Activated CD8-positive, alpha-beta memory T cell treated with anti-CD3 and anti-CD28 coated beads, Interleukin-2, amount 50 U/mL, for 24 hours (primary cell): ENCODE measurements around the gene TRAF3.

Experiments
- DNase-seq: peaks from one replicate; pipeline ENCODE4 v3.0.0-alpha.2; 2020; ENCODE audit errors: extremely low read depth

TRAF3 gene

DNA sequence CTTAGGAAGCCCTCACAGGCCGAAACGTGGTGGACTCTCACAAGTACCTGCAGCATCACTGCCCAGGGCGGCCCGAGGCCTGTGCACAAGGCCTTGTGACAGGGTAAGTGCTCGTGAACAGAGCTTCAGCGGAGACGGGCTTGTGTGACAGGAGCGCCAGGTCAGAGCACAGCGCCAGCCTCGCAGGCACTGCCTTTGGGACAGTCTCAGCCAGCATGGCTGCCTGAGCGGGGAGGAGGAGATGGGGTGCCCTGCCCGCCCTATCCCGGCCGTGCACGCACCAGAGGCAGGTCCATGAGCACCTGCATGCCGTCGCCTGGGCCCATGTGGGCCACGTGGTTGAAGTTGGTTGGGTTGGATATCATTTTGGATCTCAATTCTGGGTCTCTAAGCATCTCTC, 162.1 kb downstream of the TRAF3 start:
- no peak for DNase-seq

DNA sequence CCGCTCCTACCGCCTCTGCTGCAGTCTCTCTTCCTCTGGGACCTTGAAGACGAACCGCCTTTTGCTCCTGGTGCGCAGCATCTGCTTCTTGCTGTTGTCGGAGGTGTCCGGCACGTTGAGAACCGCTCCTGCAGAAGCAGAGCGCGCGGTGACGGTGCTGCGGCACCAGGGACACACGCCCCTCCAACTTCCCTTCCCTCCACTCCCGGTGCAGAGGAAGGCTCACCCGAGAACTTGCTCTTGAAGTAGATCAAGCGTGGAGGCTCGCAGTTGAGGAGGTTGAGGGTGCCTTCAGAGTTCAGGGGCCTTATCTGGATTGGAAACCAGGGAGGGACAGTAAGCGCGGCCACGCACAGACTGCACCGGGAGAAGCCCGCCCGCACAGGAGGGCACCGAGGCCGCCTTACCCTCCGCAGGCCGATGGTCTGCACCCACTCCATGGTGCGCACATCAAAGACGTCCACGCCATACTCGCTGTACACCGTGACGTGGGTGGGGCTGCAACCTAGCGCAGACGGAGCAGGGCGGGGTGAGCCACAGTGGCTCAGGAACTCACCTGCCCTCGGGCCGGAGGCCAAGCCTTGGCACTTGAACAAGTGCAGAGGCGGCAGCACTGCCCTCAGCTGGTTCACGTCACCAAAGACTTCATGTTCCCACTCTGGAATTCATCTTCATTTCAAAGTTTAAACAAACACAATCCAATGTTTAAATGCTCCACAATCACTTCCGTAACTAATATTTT, 162.7 kb downstream of the TRAF3 start:
- DNase-seq = no peak

DNA sequence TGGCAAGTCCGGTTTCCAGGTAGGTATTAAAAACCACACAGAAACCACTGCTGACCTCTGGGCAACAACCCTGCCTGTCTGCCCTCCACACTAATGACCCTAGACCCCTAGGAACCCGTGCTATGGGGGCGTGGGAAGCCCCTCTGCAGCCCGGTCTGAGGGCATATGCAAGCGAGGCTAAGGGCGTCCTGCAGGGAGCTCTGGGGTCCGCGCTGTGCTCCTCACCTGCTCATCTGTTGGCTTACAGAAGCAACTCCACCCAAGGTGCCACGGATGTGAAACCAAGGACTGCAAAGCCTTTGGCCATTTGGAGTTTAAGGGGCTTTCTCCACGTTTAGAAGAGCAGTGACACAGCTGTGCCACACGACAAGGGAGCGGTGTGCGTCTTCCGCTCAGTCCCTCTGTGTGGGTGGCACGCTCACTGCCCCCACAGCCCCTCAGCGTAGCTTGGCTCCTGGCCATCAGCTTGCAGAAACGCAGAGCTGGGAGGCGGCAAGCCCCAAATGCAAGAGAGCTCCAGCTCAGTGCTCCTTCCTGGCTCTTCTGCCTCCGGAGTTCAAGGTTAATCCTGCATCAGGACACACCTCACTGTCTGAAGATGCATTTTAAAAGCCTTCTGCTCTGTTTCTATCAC, 163.6 kb downstream of the TRAF3 start:
- no peak for DNase-seq

DNA sequence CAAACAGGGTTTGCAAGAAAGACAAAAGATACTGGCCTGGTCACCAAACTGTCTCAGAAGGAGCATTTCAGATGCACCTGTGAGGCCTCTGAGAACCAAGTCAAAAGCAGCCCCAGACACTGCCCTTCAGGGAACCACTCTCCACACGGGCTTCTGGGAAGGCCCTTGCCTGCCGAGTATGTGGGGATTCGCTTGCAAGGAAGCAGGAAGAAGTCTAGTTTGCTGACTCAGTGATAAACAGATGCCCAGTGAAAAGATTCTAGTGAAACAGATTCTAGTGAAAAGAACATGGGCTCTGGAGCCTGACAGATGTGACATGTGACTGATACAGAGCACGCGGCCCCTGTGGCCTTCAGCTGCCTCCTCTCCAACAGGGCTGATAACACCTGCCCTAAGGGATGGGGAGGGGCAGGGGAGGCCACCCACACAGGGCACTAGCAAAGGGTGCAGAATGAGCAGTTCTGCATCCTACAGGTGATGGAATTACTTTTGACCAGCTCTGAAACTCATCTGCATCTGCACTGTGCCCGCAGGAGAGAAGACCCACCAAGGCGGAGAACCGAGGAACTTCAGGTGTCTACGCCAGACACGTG, 164.3 kb downstream of the TRAF3 start:
- DNase-seq = no peak

DNA sequence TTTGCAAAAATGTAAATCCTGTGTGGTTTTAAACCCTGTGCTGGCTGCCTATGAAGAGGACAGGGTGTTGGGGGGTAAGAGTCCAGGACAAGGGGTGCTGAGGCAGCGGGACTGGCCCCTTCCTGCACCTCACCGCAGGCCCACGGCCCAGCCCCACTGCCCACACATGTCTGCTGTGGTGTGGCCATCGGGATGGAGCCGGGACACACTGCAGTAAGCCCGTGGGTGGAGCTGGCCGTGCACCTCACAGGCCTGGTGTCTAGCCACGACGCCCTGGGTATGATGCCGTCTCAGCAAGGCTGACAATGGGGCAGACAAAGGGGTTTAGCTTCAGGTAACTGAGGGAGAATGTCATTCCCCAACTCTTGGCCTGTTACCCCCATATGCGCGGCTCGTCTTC, 164.8 kb downstream of the TRAF3 start:
- DNase-seq = no peak

DNA sequence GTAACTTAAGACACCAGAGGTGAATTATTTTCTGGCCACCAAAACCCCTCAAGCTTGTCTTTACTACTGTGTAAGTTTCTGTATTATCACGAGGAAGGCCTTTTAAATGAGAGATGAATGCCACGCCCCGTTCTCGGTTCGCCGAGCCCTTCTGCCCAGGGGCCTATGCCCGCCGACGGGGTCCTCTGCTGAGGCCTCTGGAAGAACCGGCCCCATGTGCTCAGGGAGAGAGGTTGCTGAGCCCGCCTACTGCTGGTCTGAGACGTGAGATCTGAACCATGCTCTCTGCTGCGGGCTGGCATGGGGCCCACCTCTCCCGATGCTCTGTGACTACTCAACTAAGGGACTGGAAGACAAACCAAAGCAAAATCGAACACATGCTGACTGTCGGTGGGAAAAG, 166.2 kb downstream of the TRAF3 start:
- DNase-seq = no peak

DNA sequence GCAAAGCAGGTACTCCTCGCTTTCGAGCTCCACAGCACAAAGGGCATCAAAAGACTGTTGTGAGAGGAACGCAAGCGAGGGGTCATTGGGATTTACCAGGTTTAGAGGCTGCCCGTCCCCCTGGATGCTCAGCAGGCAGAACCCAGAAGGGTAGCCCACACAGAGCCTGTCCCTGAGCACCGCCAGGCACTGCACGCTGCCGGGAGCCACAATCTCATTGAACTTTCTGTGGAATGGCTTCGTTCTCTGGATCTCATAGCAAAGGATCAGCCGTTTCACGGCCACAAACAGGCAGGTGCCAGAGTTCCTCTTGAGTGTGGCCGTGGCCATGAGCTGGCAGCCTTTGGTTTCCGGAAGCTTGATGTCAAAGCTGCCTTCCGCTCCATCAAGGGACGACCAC, 166.7 kb downstream of the TRAF3 start:
- no peak for DNase-seq

DNA sequence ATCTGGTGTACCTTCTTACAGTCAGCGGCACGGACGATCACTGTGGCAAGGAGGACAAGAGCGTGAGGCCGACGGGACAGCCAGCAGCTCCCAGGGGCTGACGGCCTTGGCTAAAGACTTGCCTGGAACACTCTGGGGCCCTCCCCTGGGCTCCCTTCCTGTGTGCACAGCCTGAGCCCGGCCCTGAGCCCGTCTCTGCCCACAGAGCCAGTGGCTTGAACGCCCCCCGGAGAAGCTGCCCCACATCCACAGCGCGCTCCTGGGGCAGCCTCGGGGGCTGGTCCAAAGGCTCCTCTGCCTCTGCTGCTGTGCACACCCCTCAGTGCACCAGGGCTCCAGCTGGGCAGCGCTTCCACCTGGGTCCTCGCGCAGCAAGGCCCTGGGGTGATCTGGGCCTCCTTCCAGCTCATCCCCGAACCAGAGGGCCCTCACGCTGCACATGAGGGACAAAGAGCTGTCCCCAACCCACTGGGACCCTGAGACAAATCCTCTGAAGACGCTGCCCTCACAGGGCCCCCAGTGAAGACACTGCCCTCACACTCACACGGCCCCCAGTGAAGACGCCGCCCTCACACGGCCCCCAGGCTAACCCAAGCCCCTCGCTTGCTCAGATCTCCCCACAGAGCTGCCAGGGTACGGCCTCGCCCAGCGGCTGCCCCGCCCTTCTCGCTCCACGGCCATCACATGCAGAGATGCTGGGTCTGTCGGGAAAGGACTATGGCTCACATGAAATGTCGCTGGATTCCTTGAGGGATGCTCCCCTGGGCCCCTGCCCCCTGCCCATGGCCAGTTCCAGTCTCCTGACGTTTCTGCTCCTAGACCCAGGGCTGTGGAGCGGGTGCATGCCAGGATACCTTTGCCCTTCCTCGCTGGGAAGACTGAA, 167.4 kb downstream of the TRAF3 start:
- no peak for DNase-seq

DNA sequence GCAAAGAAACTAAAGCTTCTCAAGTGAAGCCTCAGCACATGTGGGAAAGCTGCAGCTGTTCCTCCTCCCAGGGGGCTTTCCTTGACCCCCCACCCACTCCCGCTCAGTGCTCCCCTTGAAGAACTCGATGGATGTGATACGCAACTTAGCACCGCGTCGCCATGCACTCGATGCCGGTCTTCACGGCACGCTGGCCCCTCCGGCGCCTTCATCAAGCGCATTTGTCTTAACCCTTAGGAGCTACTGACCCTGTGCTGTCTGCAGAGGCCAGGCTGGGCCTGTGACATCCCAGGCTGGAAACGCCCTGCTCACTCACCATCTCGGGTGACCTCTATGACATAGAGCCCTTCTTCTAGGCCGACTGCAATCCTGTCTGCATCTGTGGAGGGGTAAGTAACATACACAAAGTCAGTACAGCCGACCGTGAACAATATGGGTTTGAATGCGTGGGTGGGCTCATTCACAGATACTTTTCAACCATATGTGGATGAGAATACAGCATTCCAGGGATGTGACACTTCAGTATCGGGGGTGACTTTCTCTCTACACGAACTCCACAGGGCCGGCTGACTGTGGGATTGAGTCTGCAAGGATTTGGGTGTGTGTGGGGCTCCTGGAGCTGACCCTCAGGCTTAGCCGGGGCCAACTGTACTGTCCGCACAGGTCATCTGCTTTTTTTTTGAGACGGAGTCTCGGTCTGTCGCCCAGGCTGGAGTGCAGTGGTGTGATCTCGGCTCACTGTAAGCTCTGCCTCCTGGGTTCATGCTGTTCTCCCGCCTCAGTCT, 168.3 kb downstream of the TRAF3 start:
- DNase-seq = no peak

DNA sequence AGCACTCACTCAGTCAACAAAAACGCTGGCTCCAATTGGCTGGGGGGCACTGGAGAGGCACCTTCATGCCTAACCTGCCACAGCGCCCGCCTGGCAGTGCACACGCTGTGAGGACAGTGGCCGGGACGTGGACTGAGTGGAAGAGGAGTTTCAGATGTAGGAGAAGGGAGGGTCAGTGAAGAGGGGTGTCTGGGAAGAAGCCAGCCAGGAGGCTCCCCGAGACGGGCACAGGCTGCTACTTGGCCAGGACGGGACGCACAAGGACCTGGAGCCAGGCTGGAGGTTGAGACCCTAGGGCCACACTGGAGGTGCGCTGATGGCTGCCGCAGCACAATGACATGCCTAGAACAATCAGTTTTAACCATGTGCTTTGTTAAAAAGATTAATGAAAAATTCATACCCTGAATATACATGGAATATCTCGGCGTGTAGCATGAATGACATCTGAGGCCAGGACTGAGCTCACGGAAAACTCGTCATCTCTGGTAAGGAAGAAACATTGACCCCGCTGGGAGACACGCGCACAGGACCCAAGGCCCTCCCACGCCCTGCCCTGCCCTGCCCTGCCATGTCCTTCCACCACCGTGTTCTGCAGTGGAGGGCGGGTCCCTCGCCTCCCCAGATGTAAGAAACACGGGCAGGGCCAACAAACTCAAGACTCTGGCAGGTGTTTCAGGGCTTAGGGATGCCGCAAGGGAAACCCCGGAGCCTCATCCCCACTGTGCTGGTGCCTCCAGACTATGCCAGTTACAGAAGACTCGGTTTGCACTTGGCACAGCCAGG, 170.3 kb downstream of the TRAF3 start:
- no peak for DNase-seq

DNA sequence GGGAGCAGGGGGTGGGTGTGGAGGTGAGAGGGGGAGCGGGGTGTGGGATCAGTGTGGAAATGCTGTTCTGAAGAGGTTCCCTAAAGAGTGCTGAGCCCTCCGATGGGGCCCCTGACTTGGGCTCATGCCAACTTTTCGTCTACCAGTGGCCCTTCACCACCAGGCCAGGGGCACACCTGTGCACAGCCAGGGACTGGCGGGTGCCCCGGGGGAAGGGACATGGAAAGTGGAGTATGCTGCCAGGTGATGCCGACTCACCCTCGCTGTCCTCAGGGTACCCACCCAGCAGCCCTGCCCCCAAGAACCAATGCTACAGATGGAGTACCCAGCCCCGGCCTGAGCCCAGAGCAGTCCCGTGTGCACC, 171.4 kb downstream of the TRAF3 start:
- no peak for DNase-seq

DNA sequence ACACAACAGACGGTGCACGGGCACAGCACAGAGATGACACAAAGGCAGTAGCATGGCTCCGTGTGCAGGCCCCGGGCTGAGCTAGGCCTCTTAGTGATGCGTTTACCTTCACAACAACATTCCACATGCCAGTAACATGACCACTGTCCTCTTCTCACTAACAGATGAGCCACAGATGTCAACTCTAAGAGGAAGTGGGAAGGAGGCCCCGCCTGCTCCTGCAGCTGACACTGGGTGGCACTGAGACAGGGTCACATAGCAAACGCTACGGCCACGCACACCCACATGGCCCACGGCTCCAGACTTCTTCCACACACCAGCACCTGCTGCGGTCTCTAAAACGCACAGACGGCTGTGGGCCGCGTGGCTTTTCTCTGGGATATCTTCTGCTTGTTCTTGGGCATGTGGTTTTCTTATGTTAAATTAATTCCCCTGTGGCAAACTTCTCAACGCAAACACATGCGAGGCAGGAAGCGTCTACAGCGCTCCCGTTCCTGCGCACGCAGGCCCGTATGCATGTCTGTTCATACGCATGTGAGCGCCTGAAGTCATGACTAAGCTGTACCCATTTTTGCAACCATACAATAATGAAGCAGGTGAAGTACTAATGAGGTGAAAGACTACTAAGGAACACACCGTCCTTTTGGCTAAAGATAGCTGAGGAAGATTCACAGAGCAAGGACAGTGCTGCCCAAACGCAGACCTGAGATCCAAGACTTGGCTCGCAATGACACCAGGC, 172.0 kb downstream of the TRAF3 start:
- no peak for DNase-seq

DNA sequence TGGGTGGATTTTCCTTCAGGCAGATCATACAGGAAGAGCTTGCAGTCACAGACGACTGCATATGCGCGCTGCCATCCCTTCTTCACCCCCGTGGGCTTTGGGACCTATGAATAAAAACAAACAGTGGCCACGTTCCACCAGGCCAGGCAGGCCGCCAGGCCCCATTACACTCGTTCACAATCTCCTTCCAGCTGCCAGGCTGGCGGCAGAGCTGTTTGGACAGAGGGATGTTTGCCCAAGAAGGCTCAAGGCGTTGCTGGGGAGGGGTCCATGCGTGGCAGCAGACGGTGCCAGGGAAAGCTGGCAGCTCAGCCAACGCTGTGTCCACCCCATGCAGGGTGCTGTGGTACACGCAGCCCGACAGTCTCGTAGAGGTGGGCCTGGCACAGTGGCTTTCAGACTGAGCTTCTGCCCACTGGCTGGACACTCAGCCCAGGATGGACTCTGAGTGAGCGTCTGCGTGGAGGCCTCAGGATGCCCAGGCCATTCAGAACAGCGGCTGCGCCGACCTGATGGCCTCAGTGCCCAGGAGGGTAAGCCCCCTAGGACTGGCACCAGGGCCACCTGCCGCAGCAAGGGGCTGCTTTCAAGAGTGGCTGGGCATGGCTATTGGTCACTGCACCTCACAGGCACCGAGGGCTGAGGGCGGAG, 172.7 kb downstream of the TRAF3 start:
- no peak for DNase-seq

DNA sequence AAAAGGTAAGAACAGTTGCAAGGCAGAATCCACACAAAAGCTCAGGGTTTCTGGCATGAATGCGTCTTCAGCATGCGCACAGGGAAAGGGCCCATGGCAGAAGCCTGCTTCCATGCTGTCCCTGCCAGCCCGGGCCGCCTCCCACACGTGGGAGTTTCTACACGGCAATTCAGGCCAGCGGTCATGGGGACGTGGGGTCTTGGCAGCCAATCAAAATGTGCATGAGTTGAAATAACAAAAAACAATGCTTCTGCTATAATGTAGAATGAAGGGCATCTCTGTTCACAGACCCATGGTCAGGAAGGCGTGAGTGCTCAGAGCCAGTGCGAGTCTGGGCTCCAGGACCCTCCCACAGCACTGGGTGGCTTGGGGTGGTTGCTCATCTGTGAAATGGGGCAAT, 173.8 kb downstream of the TRAF3 start:
- DNase-seq = no peak

DNA sequence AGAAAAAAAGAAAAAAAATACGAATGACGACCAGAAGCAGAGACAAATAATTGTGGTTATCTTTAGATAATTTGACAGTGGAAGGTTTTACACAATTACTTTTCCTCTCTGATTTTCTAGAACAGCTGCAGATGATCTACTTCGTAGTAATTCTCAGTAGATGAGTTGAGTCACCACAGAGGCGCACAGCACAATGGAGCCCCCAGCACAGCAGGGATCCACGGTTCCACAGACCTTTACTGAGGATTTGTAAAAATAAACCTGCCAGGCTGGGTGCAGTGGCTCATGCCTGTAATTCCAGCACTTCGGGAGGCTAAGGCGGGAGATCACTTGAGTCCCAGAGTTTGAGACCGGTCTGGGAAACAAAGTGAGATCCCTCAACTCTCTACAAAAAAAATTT, 174.6 kb downstream of the TRAF3 start:
- DNase-seq = no peak

DNA sequence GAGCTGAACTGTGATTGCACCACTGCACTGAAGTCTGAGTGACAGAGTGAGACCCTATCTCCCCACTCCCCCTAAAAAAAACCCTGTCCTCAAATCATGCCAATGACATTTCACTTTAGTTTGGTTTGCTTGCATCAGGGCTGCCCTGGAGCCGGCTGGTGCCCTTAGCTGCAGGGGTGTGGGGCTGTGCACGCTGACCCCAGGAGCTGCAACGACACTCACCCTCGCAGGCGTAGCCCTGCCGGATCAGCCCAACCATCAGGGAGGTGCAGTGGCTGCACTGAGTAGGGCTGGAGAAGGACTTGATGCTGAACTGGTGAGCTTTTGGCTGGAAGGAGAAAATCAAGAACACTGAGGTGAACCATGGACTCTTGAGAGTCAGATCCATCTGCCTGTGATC, 175.0 kb downstream of the TRAF3 start:
- no peak for DNase-seq

DNA sequence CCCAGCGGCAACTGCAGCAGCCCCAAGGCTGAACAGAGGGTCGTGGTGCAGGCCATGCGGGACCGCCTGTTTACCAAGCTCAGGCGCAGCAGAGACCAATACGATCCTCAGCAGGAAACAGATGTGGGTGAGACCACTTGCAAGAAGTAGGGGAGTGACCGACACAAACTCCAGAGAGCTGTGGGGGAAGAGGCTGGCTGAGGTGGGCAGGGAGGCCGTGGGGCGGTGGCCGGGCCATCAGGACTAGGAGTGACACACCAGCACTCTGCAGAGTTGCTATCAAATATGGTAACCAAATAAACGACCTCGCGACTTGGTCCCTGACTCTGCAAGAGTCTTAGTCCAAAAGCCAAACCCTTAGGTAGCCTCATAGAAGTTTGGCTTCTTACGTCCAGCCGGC, 175.9 kb downstream of the TRAF3 start:
- DNase-seq = no peak

DNA sequence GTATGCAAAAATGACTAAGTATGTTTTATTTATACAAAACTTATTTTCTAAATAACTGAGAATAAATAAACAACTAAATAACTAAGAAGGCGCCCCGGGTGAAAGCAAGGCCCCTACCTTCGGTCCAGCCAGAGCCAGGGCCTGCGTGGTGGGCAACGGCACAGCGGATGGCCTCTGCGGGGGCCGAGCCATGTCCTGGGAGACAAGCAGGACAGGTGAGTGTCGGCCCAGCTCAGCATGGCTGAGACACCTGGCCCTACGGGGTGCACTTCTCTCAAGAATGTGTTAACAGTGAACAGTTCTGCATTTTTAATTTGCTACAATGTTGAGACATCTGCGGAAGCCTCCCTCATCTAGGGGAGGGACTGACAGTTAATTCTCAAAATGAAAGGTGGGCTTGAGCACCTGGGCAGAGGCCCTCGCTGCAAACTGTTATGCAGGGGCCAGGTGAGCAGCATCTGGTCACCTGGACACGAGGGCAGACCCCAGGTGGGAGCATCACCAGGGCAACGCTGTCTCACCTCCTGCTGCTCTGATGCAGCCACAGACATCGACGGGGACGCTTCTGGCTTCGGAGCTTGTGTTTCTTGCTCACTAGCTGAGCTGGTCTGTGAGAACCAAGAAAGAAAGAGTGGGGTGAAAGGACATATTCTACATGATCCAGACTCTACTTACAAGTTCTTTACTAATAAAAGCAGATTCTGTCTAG, 177.0 kb downstream of the TRAF3 start:
- no peak for DNase-seq
